SJSA1 (cell line): ENCODE results near the gene RELT. TPM values are rescaled to one million over a fixed set of nuclear protein-coding genes. Genes with fewer than 3 reads are reported as not detected.

Experiments used
- DNase-seq, 2 experiments: peaks; one replicate each; pipeline ENCODE4 v3.0.0-alpha.2; 2015 to 2020; ENCODE audit warnings: low spot score in 2 of 2, low read depth in 1 of 2
- H3K27ac ChIP-seq: fragments of 250-450 bp; sonication (Bioruptor Pico); 2 replicates; pipeline ENCODE4 v1.5.1; 2020; ENCODE audit warnings: mild to moderate bottlenecking, moderate library complexity
- H3K27me3 ChIP-seq: fragments of 250-450 bp; sonication (Bioruptor Pico); replicated peaks from 2 replicates; pipeline ENCODE4 v1.5.1; 2020; ENCODE audit warnings: mild to moderate bottlenecking, moderate library complexity
- H3K36me3 ChIP-seq: fragments of 250-450 bp; sonication (Bioruptor Pico); 2 replicates; pipeline ENCODE4 v1.5.1; 2020; ENCODE audit warnings: mild to moderate bottlenecking
- H3K4me1 ChIP-seq: fragments of 250-450 bp; sonication (Bioruptor Pico); replicated peaks from 2 replicates; pipeline ENCODE4 v1.6.1; 2021; ENCODE audit warnings: mild to moderate bottlenecking
- H3K4me3 ChIP-seq: fragments of 250-450 bp; sonication (Bioruptor Pico); 2 replicates; pipeline ENCODE4 v1.5.1; 2020; ENCODE audit warnings: mild to moderate bottlenecking
- H3K9me3 ChIP-seq: fragments of 250-450 bp; sonication (Bioruptor Pico); replicated peaks from 2 replicates; pipeline ENCODE4 v1.5.1; 2020; ENCODE audit warnings: mild to moderate bottlenecking
- total RNA-seq: library from RNA; depleted of rRNA; stranded (reverse); fragments of >200 nt; shearing (Covaris generic); gene quantifications from 2 replicates; pipeline ENCODE4 v1.2.3, GENCODE V29; 2014; rRNA removed

Gene RELT, protein sequence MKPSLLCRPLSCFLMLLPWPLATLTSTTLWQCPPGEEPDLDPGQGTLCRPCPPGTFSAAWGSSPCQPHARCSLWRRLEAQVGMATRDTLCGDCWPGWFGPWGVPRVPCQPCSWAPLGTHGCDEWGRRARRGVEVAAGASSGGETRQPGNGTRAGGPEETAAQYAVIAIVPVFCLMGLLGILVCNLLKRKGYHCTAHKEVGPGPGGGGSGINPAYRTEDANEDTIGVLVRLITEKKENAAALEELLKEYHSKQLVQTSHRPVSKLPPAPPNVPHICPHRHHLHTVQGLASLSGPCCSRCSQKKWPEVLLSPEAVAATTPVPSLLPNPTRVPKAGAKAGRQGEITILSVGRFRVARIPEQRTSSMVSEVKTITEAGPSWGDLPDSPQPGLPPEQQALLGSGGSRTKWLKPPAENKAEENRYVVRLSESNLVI
- 8.7 and 13.2 TPM in 2 replicates for total RNA-seq

DNA sequence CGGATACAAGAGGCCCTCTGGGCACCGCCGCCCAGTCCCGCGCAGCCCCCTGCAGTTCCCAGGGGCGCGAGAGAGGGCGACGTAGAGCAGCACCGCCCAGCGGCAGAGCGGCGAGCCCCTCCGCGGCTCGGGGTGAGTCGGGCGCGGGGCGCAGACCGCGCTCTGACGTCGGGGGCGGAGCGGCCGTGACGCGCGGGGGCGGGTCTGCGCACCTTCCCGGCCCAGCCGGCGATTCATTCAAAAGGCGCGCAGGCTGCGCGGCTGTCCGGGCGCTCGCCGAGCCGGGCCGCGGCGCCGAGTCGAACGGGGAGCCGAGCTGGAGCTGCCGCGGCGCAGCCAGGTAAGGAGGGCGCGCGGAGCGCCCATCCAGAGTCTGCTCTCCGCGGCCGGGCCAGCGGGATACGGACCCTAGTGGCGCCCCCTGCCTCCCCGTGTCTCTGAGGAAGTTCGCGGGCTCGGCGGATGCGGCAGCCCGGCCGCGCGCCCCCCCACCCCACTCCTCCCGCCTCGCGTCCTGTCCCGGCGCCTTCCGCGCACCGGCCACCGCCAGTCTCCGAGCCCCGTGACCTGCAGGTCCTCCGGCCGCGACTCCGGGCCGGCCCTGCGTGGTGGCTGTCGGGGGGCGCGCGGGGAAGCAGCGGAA is at the start of gene RELT:
TSS of gene RELT (plus strand) at position 240 of the 643 bp plus-strand sequence. CDS start 12,738 bp downstream, outside the sequence.
- Histone ChIP-seq H3K4me3 (peak within 1 kb of the TSS; percentile 91), H3K27ac (peak within 1 kb of the TSS; percentile 92), H3K9me3 (no peaks in the 10 kb centered on the region), H3K27me3 (no peaks in the 10 kb centered on the region), H3K36me3 (peaks cover 8% of the 10 kb centered on the region), H3K4me1 (peaks cover 16% of the 10 kb centered on the region)
- peak; percentile 79 to 90 for DNase-seq

DNA sequence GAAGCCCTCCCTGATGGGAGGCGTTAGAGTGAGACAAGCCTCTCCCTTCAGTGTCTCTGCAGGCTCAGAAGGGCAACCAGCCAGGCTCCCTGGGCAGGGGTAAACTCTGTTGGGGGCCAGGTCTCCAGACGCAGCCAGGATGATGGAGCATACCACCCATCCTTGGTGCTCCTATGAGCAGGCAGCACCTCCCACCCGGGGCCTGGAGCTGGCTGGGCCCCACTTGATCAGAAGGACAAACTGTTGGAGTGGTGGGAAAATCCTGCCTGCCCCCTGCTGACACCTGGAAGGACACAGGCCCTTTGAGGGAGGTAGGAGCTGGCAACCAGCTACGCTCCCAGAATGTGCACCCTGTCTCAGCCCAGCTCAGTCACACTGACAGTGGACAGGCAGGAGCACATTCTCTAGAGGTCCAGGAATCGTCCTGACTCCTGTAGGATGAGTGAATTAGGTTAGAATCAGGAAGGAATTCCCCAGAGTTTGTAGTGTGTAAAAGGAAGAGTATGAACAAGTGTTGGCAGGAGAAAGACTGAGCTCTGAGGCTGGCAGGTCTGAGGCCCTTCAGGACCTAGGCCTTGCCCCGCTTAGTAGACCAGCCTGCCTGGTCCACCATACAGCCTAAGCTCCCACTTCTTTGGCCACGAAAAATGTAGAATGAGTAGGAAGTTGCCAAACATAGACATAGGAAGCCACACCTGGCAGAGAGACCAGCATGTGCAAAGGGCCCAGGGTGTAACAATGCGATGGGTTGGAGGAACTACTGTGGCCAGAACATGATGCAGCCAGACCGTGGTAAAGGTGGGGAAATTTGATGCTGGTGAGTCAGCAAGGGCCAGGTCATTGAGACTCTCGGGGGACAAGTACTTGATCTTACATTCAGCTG is 49.0 kb upstream of the RELT start:
- no peak for DNase-seq
- Histone ChIP-seq H3K27me3 (no peaks in the 10 kb centered on the region), H3K9me3 (no peaks in the 10 kb centered on the region), H3K4me3 (no peak overlapping the region), H3K4me1 (peaks cover 47% of the 10 kb centered on the region), H3K27ac (no peak overlapping the region), H3K36me3 (peaks cover 22% of the 10 kb centered on the region)

DNA sequence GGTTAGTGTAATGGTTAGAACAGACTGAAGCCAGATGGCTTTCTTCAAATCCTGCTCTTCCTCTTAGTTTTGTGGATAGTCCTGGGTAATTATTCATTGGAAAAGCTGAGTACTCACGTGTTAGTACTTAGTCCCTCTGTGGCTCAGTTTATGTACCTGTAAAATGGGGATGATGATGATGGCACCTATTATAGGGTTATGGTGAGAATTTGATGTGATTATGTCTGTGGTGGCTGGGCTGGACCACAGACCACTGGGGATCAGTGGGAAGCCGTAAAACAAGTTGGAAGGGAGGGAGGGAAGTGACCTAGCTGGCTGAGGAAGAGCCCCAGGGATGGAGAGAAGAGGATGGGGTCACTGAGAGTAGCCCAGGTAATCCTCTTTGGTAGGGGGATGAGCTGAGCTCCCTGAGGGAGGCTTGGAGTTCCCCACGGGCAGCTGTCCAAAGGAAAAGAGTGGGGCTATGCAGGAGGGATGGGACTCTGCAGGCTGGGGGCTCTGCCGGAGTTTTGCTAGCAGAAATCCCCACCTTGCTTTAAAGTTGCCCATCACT is 48.3 kb upstream of the RELT start:
- Histone ChIP-seq H3K9me3 (no peaks in the 10 kb centered on the region), H3K36me3 (peaks cover 22% of the 10 kb centered on the region), H3K4me3 (no peak overlapping the region), H3K4me1 (peaks cover 40% of the 10 kb centered on the region), H3K27me3 (no peaks in the 10 kb centered on the region), H3K27ac (no peak overlapping the region)
- no peak for DNase-seq

DNA sequence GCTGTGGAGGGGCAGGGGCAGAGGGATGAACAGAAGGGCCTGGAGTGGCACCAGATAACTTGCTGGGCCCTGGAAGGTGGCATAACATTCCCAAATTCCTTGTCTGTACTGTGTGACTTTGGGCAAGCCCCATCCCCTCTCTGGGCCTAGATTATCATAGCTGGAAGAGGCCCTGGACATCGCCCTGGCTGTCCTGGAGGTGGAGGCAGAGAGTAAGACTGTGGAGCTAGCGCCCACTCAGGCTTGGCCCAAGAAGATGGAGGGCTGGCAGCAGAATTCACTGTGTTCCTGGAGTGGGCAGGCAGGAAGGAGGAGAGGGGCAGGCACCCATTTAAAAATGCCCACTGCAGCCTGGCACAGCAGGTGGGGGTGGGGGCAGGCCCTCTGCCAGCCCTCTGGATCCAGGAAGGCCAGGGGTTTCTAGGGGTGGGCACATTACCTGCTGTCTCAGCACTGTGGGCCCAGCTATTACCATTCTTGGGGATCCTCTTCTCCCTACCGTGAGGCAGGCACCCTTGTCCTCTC is 45.6 kb upstream of the RELT start:
- DNase-seq = no peak
- no peaks in the 10 kb centered on the region for H3K27me3 ChIP-seq
- H3K4me3 ChIP-seq = no peak overlapping the region
- H3K27ac ChIP-seq = no peak overlapping the region
- peaks cover 10% of the 10 kb centered on the region for H3K36me3 ChIP-seq
- peaks cover 34% of the 10 kb centered on the region for H3K4me1 ChIP-seq
- H3K9me3 ChIP-seq = no peaks in the 10 kb centered on the region

DNA sequence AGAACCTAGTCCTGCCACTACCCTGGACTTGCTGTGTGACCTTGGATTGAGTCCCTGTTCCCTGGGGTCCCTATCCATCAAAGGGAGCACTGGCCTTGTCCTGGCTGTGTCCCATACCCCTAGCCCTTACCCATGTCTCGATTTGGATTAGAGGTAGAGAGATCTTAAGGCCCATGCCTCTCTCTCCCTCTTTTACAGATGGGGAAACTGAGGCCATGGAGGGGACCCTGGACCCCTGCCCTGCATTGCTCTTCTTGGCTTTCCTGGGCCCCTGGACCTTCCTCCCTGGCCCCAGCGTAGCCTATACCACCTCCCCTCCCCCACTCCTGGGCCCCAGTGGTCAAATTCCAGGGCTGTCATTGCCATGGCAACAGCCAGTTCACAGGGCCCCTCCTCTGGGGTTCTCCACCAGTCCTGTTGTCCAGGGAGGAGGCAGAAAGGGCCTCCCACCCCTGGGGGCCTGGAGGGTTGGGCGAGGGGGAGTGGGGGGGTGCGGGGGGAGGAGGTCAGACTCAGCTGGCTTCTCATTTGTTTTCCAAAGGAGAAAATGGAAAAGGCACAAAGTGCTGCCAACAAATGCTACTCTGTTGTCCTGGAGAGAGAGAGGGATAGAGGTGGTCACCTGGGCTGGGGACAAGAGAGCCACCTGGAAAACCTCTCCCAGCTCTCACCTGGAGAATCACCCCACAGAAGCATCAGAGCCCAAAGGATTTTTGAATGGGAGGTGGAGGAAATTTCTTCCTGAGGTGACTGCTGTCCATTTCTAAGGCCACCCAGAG is 44.9 kb upstream of the RELT start:
- peaks cover 30% of the 10 kb centered on the region for H3K4me1 ChIP-seq
- no peak overlapping the region for H3K27ac ChIP-seq
- no peaks in the 10 kb centered on the region for H3K27me3 ChIP-seq
- peak in 1 of 2 experiments; percentile 48 for DNase-seq
- peaks cover 14% of the 10 kb centered on the region for H3K36me3 ChIP-seq
- no peaks in the 10 kb centered on the region for H3K9me3 ChIP-seq
- H3K4me3 ChIP-seq = no peak overlapping the region

DNA sequence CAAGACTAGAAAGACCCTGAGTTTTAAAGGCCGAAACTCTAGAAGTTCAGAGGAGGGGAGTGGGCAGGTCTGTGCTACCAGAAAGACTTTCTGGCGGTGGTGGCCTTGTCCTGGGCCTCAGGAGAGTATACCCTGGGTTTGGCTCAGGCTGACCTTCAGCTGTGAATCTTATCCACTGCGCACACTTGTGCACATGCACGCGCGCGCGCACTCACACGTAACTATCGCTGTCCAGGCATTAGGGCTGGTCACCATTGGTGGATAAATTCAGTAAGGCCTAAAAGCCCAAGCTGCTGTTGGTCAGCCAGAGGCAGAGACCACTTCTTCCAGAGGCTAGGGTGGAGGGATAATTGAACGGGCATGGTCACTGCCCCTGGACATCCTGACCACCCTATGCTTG is 43.0 kb upstream of the RELT start:
- H3K27ac ChIP-seq = no peak overlapping the region
- no peak for DNase-seq
- peaks cover 30% of the 10 kb centered on the region for H3K4me1 ChIP-seq
- no peaks in the 10 kb centered on the region for H3K9me3 ChIP-seq
- peaks cover 15% of the 10 kb centered on the region for H3K36me3 ChIP-seq
- no peak overlapping the region for H3K4me3 ChIP-seq
- H3K27me3 ChIP-seq = no peaks in the 10 kb centered on the region

DNA sequence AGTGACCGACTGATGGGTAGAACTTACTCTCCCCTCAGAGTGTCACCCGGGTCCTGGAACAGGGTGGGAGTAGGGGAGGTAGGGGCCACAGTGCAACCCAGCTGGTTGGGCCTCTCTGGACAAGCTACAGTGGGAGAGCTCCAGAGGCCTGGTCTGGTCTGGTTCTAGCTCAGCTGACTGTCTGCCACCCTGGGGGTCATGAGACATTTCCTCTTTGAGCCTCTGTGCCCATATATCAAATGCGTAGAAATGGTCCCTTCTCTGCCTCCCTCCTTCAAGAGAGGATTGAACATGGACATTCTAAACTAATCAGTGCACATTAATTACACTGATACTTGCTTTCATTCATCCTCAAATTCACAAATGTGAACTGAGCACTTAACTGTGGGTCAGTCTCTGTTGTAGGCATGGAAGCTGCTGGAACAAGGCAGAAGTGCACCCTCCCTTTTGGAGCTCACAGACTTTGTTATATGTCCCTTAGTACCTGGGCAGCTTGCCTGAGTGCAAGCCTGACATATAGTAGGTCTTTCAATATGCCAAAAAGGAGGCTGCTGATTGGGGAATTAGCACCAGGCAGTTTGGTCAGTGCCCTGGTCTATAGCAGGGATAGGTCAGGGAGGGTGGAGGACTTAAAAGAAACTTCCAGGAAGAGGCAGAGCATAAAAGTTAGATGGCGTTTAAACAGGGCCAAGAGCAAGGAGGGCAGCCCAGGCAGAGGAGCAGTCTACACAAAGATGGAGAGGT is 42.4 kb upstream of the RELT start:
- no peaks in the 10 kb centered on the region for H3K9me3 ChIP-seq
- peaks cover 30% of the 10 kb centered on the region for H3K4me1 ChIP-seq
- H3K27ac ChIP-seq = peak overlapping the region; percentile 8; the same call in 1 of the 2 replicates
- no peak overlapping the region for H3K4me3 ChIP-seq
- no peak for DNase-seq
- no peaks in the 10 kb centered on the region for H3K27me3 ChIP-seq
- peaks cover 15% of the 10 kb centered on the region for H3K36me3 ChIP-seq

DNA sequence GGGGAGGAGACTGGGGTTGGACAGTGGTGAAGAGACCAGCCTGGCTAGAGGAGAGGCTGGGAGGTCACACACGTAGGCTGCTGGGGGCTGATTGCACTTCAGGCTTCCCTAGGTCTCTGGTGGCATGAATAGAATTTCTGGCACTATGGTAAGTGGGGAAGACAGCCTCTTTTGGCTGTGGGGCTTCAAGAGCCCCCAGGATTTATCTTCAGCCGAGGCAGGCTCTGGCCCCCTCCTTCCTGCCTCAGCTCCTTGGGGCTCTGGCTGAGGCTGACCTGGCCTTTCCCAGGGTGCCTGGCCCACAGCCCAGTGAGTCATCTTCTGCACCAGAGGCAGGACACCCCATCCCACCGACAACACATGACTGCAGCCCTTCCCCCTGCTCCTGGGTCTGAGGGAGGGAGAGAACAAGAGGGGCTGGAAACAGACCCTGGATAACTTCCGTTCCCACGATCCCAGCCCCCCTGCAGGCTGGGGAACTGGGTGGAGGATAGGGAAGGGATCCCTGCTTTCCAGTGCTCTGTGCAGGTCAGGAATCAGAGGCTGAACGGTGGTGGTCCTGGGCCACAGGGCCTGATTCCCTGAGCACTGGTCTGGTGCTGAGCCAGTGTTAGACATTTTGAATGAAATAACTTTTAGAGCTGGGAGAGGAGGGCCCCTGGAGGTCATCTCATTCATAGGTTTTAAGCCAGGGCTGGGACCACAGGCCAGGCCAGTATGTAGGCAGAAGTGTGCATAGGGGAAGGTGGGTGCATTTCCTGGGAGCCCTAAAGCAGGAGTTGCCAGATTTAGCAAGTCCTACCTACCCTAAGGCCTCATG is 41.6 kb upstream of the RELT start:
- Histone ChIP-seq H3K9me3 (no peaks in the 10 kb centered on the region), H3K27me3 (no peaks in the 10 kb centered on the region), H3K27ac (peak overlapping the region; percentile 8; the same call in 1 of the 2 replicates), H3K36me3 (peaks cover 15% of the 10 kb centered on the region), H3K4me3 (no peak overlapping the region), H3K4me1 (peaks cover 30% of the 10 kb centered on the region)
- DNase-seq = peak; percentile 59 to 76

DNA sequence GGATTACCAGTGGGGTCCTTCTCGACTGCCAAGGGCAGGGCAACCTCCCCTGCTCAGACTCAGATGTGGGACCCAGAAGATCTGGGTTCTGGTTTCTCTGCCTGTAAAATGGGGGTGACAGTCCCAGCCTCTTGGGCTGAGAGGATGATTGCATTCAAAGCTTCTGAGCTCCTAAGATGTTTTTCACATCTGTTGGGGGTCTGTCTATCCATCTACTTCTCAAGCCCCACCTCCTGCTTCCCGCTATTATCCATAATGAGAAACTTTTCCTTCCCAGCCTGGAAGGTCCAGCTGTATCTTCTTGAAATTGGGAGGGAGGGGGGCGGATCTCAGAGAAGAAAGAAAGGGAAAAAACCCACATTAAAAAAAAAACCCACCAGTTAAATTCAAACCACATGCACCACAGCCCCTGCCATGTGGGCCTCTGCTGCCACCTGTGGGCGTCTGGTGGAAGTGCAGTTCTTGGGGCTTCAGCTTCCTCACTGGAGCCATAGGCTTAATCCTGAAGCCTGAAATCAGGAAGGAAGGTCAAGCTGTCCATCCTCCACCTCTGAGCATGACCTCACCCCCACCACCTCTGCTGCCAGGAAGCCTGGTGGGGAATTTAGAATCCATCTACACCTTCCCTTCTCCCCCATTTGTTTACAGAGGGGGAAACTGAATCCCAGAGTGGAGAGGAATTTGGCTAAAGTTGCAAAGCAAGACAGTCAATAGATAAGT is 40.8 kb upstream of the RELT start:
- peaks cover 30% of the 10 kb centered on the region for H3K4me1 ChIP-seq
- peak; percentile 72 to 77 for DNase-seq
- no peaks in the 10 kb centered on the region for H3K9me3 ChIP-seq
- peak overlapping the region; percentile 8; the same call in 1 of the 2 replicates for H3K27ac ChIP-seq
- peaks cover 15% of the 10 kb centered on the region for H3K36me3 ChIP-seq
- no peak overlapping the region for H3K4me3 ChIP-seq
- H3K27me3 ChIP-seq = no peaks in the 10 kb centered on the region

DNA sequence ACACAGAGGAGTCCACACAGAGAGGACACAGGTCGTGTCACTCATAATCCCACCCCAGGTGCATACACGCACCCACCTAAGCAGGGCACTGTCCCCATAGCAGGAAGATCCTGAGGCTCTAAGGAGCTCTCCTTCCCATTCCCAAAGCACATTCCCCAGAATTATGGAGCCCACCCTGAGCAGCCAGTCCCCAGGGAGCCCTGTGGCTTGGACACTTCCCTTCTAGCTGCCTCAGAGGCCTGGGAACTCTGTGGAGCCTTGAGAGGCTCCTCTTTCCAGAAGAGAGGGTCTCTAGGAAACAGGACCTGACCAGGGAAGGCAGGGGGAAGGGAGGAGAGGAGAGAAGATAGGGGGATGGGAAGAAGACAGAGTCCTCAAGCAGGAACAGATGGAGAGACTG is 38.4 kb upstream of the RELT start:
- Histone ChIP-seq H3K9me3 (no peaks in the 10 kb centered on the region), H3K4me1 (peaks cover 21% of the 10 kb centered on the region)

DNA sequence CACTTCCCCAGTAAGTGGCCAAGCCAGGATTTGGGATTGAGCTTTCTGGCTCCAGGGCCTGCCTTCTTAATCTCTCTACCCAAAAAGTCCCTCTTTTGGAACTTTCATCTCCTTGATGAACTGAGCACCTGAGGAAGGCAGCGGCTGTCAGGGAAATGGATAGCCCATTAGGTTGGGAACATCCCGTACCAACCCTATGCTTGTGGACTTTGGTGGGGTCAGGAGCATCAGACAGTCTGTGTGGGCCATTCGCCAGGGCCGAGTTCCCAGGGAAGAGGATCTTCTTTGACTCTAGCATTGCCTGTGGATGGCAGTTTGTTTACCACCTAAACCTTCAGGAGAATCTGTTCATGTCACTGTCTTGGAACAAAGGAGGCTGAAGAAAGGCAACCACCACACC is 37.9 kb upstream of the RELT start:
- DNase-seq = no peak
- no peaks in the 10 kb centered on the region for H3K9me3 ChIP-seq
- H3K27ac ChIP-seq = no peak overlapping the region
- no peak overlapping the region for H3K4me3 ChIP-seq
- peaks cover 21% of the 10 kb centered on the region for H3K4me1 ChIP-seq
- H3K36me3 ChIP-seq = peaks cover 12% of the 10 kb centered on the region
- no peaks in the 10 kb centered on the region for H3K27me3 ChIP-seq

More for the DNA sequence above, 38.4 kb upstream of the RELT start:
- Histone ChIP-seq H3K27me3 (no peaks in the 10 kb centered on the region), H3K4me3 (no peak overlapping the region), H3K36me3 (peaks cover 12% of the 10 kb centered on the region), H3K27ac (no peak overlapping the region)
- no peak for DNase-seq
